CD4-positive, alpha-beta T cell treated with Interleukin-4 for 1 hour (primary cell): ENCODE results near the gene TMEM176B.

ENCODE experiments used
- DNase-seq, 2 donors: peaks; one replicate each; pipeline ENCODE4 v3.0.0-alpha.2; 2020 to 2022

Gene TMEM176B

DNA sequence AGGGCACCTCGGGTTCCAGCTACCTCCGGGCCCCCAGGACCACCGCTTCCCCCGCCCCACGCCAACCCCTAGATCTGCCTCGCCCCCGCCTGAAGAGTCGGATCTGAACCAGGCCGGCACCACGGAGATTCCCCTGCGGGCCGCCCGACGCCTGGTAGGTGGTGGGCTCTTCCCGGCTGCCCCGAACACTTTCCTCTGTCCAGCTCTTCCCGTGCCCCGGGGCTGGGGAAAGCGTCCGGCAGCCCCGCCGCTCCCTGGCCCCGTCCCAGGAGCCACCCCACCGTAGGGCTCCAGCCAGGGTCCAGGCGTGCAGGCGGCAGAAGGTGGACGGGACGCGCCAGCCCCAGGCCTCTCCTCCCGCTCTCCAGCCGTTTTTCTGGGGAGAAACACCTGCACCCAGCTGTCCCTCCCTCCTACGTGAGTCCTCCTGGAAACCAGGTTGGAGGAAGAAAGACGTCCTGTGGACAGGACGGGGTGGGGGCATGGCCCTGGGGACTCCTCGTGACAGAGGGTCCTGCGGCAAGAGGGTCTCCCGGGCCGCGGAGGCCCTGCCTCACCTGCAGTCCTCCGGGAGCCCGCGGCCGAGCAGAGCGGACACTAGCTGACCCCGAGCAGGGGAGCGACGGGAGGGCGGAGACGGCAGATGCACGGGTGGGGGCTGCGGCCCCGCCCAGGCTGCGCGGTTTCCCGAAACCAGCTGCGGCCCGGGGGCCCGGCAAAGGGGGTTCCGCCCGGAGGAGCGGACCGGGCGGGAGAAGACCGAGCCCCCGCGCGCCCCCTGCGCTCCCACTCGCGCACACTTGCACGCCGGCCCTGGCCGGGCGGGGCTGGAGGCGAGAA lies at the start of gene TMEM176B:
TSS of gene TMEM176B (minus strand) at position 624 of the 840 bp plus-strand sequence. CDS start 3,795 bp downstream, outside the sequence.
- no peak for DNase-seq

DNA sequence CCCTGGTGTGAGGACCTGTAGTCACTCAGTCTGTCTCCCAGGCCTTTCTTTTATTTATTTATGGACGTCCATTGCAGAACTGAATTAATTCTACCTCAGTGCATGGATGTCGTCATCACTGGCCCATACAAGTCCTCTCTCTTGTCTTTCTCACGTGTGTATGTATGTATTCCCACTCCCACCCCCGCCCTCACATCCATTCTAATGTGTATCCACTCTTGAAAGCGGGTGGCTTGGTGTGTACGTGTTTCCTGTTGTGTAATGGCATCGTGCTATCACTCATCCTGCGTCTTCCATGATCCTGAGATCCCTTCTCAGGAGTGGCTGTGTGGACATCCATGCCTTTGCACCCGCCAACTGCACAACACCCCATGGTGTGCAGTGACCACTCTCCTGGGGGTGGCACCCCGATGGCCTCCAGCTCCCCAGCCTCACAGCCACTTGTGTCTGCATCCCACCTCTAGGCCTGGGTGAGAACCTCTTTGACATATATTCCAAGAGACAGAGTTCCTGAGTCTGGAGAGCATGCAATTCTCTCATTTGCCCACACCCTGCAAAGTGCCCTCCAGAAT lies 49.1 kb upstream of the TMEM176B start:
- no peak for DNase-seq

DNA sequence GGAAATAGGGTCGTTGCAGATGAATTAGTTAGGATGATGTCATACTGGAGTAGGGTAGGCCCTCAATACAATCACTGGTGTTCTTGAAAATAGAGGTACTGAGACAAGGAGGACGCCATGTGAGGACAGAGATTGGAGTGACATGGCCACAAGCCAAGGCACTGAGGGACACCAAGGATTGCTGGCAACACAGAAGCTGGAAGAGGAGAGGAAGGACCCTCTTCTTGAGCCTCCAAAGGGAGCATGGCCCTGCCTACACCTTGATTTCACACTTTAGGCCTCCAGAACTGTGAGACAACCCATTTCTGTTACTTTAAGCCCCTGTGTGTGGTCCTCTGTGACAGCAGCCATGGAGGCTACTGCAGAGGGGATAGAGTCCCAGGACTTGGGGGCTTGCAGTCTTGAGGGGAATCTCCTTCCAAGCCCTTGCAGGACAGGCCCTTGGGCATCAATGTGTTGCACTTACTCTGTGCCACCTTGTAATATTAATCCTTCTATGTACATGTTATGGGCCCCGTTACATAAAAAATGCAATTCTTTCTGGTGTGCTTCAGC lies 48.5 kb upstream of the TMEM176B start:
- no peak for DNase-seq

DNA sequence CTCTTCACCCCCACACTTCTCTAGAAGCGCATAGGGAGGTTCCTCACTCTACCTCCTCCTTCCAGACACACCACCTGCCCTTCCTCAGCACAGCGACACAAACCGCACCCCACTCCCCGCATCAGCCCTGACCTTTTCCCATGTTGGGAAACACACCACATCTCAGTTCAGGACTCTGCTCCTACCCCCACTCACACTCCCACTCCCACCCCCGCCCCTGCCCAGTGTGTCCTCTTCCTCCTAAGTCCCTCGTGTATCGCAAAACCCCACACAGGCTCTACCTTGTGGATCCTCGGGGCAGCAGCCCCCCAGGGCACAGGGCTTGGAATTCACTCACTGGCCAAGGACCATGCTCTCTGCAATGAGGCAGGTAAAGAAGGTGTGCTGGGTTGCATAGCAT lies 47.9 kb upstream of the TMEM176B start:
- DNase-seq, result no peak

DNA sequence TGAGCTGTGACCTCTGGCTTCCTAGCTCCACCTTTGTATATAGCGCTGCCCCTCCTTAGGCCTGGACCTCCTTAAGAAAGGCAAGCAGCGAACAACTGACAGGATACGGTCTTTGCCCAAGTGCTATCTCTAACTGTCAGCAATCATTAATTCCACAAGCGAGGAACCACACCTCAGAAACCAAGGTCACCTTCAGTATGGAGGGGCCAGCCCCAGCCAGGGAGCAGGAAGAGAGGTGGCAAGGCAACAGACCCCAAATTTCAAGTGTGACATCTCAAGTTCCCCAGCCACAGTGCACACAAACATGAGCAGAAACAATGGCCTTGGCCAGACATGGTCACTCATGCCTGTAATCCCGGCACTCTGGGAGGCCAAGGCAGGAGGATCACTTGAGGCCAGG lies 47.4 kb upstream of the TMEM176B start:
- no peak for DNase-seq

DNA sequence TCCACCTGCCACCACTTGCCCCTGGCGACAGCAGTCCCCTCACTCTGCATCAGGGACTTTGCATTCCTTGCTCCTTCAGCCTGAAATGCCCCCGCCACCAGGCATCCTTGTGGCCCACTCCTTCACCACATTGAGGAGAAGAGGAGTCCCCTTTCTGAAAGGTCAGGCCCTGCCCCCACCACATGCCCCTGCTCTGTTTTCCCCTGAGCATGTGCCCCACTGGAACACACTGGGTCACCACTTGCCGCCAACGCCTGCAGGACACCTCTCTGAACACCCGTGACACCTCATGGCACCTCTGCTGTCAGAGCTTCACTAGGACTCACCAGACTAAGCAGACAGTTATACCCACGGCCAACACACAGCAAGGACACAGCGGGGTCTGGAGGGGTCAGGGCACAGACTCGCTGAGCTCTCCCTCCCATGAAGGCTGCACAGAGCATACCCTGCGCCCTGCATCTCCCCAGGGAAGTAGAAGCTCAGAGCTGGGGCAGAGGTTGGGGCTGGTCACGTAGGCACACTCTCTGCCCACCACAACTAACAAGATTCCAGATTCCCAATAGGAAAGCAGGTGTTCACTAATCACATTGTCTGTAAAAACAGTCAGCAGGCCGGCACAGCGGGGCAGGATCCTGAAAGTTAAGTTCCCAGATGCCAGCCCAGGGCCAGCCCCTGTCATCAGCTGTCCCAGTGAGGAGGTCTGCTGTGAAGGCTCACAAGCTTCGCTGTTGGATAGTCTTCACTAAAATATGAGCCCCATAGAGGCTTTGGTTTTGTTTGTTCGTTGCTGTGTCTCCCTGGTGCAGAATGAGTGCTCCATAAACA lies 46.3 kb upstream of the TMEM176B start:
- DNase-seq, result no peak

DNA sequence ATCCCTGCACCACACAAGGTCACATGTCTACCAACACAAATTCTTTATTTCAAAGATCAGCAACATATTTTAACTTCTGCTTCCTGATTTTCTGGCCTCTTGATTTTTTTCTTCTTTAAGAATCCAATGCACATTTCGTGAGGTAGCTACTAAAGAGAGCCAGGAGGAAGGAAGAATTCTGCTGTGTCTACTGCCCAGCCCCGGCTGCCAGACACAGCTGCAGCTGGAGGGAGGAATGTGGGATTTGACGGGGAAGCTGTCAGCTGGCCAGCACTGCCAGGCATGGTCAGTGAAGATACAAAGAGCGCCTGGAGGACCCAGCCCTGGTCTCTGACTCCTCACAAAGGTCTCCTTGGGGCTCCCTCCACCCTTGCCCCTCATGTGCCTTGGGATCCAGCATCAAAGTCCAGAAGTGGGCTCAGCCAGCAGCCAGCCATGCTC lies 45.3 kb upstream of the TMEM176B start:
- DNase-seq, result no peak

DNA sequence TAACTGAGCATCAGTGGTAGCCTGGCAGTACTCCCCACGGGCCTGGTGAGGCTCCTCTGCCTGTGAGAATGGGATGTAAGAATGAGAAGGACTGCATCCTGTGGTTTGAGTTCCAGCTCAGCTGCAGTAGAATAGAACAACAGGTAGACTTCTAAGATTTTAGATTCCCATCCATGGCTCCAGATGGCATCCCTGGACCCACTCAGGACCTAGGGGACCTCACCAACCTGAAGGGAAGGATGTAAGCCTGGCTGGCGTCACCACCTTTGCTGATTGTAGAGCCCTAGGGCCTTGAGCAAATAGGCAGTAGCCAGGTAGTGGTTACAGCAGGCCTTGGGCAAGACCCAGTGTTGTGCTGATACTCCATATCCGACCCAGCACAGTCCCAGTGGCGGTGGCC lies 42.6 kb upstream of the TMEM176B start:
- no peak for DNase-seq

DNA sequence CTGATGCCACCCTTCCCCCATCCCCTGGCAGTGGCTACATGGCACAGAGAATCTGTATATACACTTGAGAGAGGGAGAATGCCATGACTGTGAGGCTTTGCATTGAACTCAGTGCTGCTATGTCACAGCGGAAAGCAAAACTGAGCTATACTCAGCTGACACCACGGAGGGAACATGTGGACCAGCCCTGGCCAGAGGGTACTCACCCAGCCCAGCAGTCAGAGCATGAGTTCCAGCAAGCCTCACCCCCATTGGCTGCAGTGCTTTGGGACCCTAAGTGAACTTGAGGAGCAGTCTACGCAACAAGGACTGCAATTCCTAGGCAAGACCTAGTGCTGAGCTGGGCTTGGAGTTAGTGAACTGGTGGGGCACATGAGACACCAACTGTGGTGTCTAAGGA lies 41.9 kb upstream of the TMEM176B start:
- no peak for DNase-seq

DNA sequence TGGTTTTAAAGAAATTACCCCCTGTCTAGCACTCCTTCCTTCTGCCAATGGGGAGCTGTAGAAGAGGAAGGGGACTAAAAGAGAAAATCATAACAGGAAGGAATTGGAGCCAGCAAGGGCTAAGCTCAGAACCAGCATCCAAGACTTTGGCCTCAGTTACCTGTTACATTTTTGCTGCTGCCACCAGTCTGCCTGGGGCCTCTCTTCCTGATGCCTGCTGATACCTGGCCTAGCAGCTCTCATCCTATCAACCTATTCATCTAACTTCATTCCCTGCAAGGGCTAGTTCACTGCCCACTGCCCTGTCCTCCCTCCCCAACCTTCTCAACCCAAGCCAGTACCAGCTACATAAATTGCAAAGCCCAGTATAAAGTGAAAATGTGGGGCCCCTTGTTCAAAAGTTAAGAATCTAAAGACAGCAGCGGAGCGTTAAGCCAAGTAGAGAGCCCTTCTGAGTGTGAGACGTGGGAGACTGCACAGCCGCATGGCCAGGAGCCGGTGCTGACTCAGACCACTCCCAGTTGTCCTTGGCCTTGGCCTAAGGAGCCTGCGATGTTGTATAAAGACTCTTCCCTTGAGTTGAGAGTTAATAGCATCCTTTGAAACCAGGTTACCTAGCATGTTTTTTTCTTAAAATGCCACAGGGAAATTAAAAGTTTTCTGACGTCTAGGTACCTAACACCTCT lies 38.9 kb upstream of the TMEM176B start:
- no peak for DNase-seq

DNA sequence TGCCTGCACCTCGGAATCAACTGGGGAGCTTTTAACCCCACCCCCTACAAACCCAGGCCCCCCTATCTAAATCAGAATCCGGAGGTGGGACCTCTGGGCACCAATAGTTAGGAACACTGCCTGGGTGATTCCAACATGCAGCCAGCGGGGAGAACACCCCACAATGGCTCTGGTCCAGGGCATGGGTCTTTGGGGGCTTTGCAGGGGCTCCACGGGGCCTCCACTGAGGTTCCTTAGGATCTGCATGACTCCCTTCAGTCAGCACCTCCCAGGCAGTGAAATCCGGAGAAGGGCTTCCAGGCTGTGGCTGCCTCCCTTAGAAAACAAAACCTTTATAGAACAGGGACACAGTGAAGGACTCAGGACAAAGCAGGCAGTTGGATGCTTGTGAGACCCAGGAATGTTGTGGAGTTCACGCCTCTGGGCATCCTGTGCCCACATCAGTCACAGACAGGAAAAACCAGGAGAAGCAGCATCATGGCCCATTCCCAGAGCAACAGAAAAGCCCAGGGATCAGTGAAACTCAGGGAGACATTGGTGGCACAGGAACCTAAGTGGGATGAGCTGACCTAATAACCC lies 35.6 kb upstream of the TMEM176B start:
- DNase-seq, result no peak

DNA sequence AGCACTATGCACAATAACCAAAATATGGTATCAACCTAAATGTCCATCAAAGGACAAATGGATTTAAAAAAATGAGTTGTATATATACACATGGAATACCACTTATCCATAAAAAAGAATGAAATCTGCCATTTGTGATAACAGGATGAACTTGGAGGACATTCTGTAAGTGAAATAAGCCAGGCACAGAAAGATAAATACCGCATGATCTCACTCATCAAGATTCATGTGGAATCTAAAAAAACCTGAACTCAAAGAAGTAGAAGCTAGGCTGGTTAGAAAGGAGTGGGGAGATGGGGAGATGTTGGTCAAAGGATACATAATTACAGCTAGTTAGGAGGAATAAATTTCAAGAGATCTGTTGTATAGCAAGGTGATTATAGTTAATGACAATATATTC lies 34.9 kb upstream of the TMEM176B start:
- DNase-seq, result no peak

DNA sequence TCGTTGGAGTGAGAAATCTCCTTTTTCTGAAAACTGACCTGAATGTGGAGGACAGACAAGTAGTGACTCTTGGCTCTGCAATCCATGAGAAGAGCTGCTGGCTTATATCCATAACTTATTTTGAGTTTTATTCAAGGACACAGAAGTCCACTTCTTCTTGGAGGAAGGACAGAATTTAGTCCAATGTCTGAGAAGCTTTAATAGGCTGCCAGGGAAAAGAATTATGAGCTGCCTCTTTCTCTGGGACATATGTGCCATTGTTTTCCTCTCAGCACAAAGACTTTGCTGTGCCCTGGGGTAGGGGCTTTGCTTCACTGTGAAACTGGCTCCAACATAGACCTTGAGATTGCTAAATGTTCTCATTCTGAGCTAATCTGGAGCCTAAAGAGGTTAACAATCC lies 31.7 kb upstream of the TMEM176B start:
- DNase-seq, result no peak

DNA sequence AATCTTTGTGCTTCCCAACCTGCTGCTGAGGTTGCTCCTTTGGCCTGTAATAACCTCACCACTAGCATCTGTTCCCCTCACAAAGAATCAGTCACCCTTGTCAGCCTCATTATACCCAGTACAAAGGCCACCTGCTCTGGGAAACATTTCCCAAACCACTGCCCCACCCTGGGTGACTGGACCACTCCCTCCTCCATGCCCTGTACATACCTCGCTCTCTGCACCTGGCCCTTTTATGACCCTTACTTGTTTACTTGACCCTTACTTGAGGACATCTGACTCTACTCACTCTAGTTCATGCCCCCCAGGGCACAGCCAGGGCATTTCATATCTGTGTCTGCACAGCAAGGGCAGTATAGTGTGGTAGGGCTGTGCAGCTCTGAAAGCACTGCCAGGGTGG lies 30.8 kb upstream of the TMEM176B start:
- DNase-seq, result no peak

DNA sequence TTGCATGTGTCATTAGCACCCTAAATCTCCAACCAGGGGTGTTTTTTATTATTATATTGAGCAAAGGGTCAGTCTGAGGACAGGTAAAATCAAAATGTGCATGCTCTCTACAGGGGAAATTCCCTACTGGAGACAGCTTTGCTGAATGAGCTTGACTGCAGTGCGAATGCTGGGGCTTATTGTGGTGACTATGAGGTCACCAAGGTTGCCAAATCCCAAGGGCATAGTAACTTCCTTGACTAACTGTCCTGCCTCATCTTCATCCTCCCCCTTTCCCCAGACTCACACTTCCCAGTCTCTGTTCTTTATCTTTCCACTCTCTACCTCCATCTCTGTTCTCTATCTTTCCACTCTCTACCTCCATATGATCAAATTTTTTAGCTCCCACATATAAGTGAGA lies 29.3 kb upstream of the TMEM176B start:
- no peak for DNase-seq

DNA sequence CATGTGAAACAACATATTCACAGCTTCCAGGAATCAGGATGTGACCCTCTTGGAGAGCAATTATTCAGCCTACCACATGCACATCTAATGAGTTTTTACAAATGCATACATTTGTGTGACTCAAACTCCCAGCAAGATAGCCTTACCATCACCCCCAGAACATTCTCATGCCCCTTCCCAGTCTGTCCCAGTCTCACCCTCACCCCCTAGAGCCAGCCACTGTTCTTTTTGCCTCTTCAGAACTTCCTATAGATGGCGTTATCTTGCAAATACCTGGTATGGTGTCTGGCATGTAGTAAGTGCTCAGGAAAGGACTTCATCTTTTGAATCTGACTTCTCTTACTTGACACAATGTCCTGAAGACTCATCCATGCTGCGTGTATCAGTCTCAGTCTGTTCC lies 28.2 kb upstream of the TMEM176B start:
- DNase-seq, result no peak

DNA sequence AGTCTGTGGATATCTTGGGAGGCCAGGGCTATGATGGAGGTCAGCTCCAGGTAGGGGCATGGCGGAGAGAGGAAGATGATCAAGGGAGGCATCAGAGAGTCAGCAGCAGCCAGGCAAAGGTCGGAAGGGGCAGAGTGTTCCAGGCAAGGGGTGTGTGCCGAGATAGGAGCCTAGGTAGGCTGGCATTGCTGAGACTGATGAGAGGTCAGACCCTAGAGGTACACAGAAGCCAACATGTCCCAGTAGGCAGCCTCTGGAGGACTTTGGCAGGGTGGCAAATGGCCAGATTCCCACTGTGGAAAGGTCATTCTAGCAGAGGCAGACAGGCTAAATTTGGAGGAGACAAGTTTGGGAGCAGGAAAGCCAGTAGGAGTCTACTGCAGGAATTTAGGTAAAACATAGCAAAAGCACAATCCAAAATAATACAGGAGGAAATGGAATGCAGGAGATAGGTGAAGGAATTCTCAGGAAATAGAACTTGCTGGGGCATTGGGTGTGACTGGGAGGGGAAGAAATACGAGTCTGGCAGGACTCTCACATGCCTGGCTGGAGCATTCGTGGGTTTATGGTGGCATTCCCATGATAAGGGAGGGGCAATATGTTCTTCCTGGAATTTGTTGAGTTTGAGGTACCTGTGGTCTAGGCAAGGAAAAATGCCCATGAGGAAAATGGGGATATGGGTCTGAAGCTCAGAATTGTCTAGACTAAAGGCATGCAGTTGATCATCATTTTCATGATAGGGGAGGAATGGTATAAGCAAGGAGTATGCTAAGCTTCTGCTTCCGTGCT lies 26.1 kb upstream of the TMEM176B start:
- no peak for DNase-seq

DNA sequence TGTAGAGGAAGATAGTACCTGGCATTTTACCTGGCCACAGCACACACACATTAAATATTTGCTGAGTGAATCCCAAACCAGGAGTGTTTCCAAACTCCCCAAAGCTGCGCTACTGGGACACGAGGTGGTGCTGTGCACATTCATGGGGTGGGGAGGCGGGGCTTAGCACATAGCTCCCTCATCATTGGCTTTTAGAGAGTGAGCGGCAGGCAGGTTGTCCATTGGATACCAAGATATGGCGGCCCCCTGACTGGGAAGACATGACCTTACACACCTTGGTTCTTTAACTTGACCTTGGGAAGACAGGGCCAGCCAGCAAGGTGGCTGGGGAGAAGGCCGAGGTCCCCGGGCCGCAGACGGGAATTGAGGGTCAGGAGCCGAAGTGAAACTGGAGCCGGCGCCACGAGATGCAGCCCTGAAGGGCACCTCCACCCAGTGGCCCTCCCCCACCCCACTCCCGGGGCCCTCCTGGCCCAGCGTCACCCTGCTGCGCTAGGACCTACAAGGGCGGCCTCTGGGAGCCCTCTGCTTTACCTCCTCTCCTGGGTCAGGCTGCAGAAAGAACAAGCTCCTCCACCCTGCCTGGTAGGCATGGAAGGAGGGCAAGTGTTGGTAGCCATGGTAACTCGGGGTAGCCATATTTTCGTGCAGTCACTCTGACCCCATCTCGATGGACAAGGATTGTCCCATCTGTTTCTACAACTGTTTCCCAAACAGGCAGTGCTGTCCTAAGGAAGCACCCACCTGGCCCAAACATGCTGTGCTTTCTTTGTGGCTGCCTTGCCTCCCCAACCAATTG lies 24.4 kb upstream of the TMEM176B start:
- DNase-seq, result no peak

DNA sequence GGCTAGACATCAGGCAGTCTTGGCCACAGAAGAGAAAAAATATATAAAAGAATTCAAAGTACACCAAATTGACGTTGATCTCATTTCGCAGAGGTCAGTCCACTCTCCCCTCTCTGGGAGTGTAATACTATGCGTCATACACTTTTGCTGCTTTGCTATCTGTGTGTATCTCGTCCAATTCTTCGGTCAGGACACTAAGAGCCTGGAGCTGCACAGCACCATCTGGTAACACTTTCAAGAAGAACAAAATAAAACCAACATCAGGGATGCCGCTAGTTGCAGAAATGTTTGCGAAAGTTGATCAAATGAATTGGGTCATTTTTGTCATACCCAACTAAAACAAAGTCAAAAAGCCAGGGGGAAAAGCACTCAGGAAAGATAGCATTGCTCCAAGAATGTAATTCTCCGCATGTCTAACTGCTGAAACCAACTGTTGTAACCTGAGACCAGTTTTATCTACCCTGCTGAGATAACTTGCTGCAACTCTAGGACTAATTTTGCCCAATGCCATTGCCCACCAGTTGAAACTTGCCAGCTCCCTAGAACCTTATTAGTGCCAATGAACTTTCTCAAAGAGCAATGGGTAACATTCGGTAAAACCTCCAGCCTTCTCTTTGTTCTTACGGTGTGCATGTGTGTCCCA lies 23.4 kb upstream of the TMEM176B start:
- no peak for DNase-seq

DNA sequence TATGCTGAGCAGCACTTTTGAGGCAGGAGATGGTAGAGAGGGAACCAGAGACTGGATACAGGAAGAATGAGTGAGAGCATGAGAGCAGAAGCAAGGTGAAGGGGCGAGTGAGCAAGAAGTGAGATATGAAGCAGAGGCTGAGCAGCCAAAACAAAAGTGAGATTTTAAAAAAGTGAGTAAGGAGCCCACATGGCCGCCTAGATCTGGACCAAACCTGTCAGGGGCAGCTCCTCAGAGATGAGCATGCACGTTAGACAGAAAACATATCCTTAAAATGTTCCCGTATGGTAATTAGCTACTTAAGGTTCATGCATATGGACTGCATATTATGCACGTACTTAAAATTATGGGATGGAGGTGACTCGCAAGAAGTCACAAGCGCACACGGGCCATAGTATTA lies 22.9 kb upstream of the TMEM176B start:
- no peak for DNase-seq
